Esophagus squamous epithelium (tissue), 4 donors: Measurements from ENCODE around the gene CRACDL.

ENCODE experiments used
- CTCF ChIP-seq, 6 experiments: fragments of 450-650 bp in 4 of 6; fragments of 200-600 bp in 2 of 6; sonication (generic) in 2 of 6; IDR thresholded peaks; one replicate each; pipeline ENCODE4 v1.5.1; 2016 to 2019; ENCODE audit warnings: antibody characterized with exemption in 6 of 6, mild to moderate bottlenecking in 4 of 6, moderate library complexity in 4 of 6
- POLR2A ChIP-seq, 4 donors: fragments of 450-650 bp; IDR thresholded peaks; one replicate each; pipeline ENCODE4 v1.6.1; 2017; ENCODE audit warnings: antibody characterized with exemption in 4 of 4, mild to moderate bottlenecking in 4 of 4, moderate library complexity in 3 of 4

GRCh38 chr2:98803405-98804264, 132.4 kb downstream of the CRACDL start:
- TF ChIP-seq POLR2A (IDR thresholded peaks at IDR 0.05) = no peak
- TF ChIP-seq CTCF (IDR thresholded peaks at IDR 0.05) = no peak
